ENCODE results near the gene SNTB2. TPM values are rescaled to one million over a fixed set of nuclear protein-coding genes. Genes with fewer than 3 reads are reported as not detected.
"Not testable (repeated sequence)": the region's sequence is repeated elsewhere in the genome, so short reads cannot be mapped to it uniquely, and the experiment has no call there.

SNTB2 gene
- total RNA-seq, 2 experiments from 2014 or later: 11.8 to 13.0 TPM

- Mint-ChIP-seq H3K27ac (no peak overlapping the region), H3K27me3 (no peaks in the 10 kb centered on the region), H3K36me3 (ENCODE audit: low read depth) (peaks cover 61% of the 10 kb centered on the region), H3K4me3 (no peak overlapping the region), H3K4me1 (ENCODE audit: low read depth) (peaks cover 4% of the 10 kb centered on the region), H3K9me3 (no peaks in the 10 kb centered on the region)
- POLR2A ChIA-PET: interaction anchor here (1.6 kb wide), 1 partner anchor 14 kb away, joined by 4 read pairs; no protein-coding TSS in a partner anchor
- TF ChIP-seq CTCF (IDR thresholded peaks at IDR 0.05): no peak
- CTCF ChIA-PET: interaction anchor here (1.0 kb wide), 1 partner anchor 18 kb away, joined by 3 read pairs; no protein-coding TSS in a partner anchor
- ATAC-seq (no peak), DNase-seq (no peak)
- intact Hi-C loops (cut with micrococcal nuclease): no loop called here
Measured at GRCh38 chr16:69143116-69143515, 43.8 kb upstream of the SNTB2 start.

- Mint-ChIP-seq H3K9me3 (no peaks in the 10 kb centered on the region), H3K4me3 (no peak overlapping the region), H3K27me3 (no peaks in the 10 kb centered on the region), H3K36me3 (ENCODE audit: low read depth) (peaks cover 50% of the 10 kb centered on the region), H3K4me1 (ENCODE audit: low read depth) (no peaks in the 10 kb centered on the region), H3K27ac (no peak overlapping the region)
- CTCF ChIA-PET: interaction anchor here (0.7 kb wide), 1 partner anchor 21 kb away, joined by 3 read pairs; no protein-coding TSS in a partner anchor
- no peak for TF ChIP-seq CTCF (IDR thresholded peaks at IDR 0.05)
- POLR2A ChIA-PET: no interaction called here
- ATAC-seq: no peak
- DNase-seq: no peak
- intact Hi-C loops (cut with micrococcal nuclease): no loop called here
Measured at GRCh38 chr16:69145658-69146057, 41.3 kb upstream of the SNTB2 start.

DNA sequence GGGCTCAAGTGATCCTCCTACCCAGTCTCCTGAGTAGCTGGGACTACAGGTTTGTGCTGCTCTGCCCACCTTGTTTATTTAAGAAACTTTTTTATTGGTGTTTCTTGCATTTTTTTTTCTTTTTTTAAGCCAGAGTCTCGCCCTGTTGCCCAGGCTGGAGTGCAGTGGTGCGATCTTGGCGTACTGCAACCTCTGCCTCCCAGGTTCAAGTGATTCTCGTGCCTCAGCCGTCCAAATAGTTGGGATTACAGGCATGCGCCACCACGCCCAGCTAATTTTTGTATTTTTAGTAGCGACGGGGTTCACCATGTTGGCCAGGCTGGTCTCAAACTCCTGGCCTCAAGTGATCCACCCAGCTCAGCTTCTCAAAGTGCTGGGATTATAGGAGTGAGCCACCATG lies 37.3 kb upstream of the SNTB2 start:
- ChIA-PET POLR2A (interaction anchor here (0.7 to 2.0 kb wide), 3 partner anchors 18 to 125 kb away, joined by 3 to 6 read pairs (median 3); no protein-coding TSS in a partner anchor), CTCF (interaction anchor here (0.9 to 5.6 kb wide), 16 partner anchors 9 to 165 kb away, joined by 3 to 77 read pairs (median 7); no protein-coding TSS in a partner anchor)
- H3K27me3 Mint-ChIP-seq; H3K27ac Mint-ChIP-seq; H3K4me3 Mint-ChIP-seq; H3K4me1 Mint-ChIP-seq (ENCODE audit: low read depth); DNase-seq; ATAC-seq; H3K9me3 Mint-ChIP-seq: not testable (repeated sequence)
- H3K36me3 Mint-ChIP-seq (ENCODE audit: low read depth): peaks cover 49% of the 10 kb centered on the region
- intact Hi-C loops (cut with micrococcal nuclease): loop anchor here (5.0 kb wide), 1 partner anchor 138 kb away; no protein-coding TSS in a partner anchor

GRCh38 chr16:69150146-69150865 lies 36.7 kb upstream of the SNTB2 start:
- H3K27me3 Mint-ChIP-seq: no peaks in the 10 kb centered on the region
- DNase-seq: peak; percentile 66
- peak; percentile 79 for ATAC-seq
- H3K36me3 Mint-ChIP-seq (ENCODE audit: low read depth): peaks cover 50% of the 10 kb centered on the region
- ChIA-PET CTCF (interaction anchor here (0.6 to 5.6 kb wide), 26 partner anchors 8 to 303 kb away, joined by 3 to 77 read pairs (median 4); partner anchors contain the start of genes CHTF8, SNTB2 and UTP4), POLR2A (interaction anchor here (0.8 to 2.0 kb wide), 4 partner anchors 17 to 31 kb away, joined by 3 to 6 read pairs (median 3); no protein-coding TSS in a partner anchor)
- peaks cover under 1% of the 10 kb centered on the region for H3K4me1 Mint-ChIP-seq (ENCODE audit: low read depth)
- no peak overlapping the region for H3K27ac Mint-ChIP-seq
- intact Hi-C loops (cut with micrococcal nuclease): loop anchor here (5.0 kb wide), 1 partner anchor 137 kb away; no protein-coding TSS in a partner anchor
- peak; percentile 80 for TF ChIP-seq CTCF (IDR thresholded peaks at IDR 0.05)
- H3K9me3 Mint-ChIP-seq: no peaks in the 10 kb centered on the region
- H3K4me3 Mint-ChIP-seq: no peak overlapping the region

DNA sequence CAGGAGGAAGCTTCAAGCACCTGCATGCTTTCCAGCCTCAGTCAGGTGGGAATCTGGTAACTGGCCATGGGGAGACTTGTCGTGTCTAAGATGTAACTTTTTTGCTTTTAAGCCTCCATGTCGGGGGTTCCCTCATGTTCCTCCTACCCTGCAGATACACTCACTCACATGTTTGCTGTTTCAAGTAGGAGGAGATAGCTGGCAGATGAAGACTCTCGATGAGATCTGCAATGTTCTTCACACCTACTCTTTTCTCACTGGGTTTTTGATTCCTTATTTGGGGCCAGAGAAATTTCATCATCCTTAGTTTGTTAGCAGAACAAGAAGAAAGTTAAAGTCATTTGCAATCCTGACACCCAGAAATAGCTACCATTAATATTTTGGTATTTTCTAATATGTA lies 29.8 kb upstream of the SNTB2 start:
- Mint-ChIP-seq H3K27me3 (no peaks in the 10 kb centered on the region), H3K9me3 (no peaks in the 10 kb centered on the region), H3K4me3 (no peak overlapping the region), H3K27ac (peak overlapping the region; percentile 2), H3K36me3 (ENCODE audit: low read depth) (peaks cover 62% of the 10 kb centered on the region), H3K4me1 (ENCODE audit: low read depth) (peaks cover 13% of the 10 kb centered on the region)
- ChIA-PET POLR2A (interaction anchor here (1.5 to 1.8 kb wide), 4 partner anchors 9 to 24 kb away, joined by 4 to 8 read pairs (median 6); partner anchors contain the start of genes CHTF8 and UTP4), CTCF (interaction anchor here (1.2 to 2.6 kb wide), 4 partner anchors 8 to 129 kb away, joined by 4 to 15 read pairs (median 6); no protein-coding TSS in a partner anchor)
- TF ChIP-seq CTCF (IDR thresholded peaks at IDR 0.05): no peak
- ATAC-seq (no peak), DNase-seq (no peak)
- intact Hi-C loops (cut with micrococcal nuclease): no loop called here

Measured in activated CD8-positive, alpha-beta T cell treated with anti-CD3 and anti-CD28 coated beads for 36 hours (primary cell).